Neural progenitor cell (in vitro differentiated cells): ENCODE measurements around the gene RNF220. TPM values are rescaled to one million over a fixed set of nuclear protein-coding genes. Genes with fewer than 3 reads are reported as not detected.

ENCODE experiments used
- DNase-seq: peaks from one replicate; pipeline ENCODE4 v3.0.0-alpha.2; 2016; ENCODE audit warnings: low spot score
- H2AFZ ChIP-seq: fragments of 200-600 bp; sonication (generic); replicated peaks from 2 replicates; pipeline ENCODE4 v1.6.1; 2016; ENCODE audit warnings: antibody characterized with exemption
- H3F3A ChIP-seq: fragments of 200-600 bp; sonication (generic); 2 replicates; pipeline ENCODE4 v1.6.1; 2016; ENCODE audit warnings: antibody characterized with exemption, low read depth
- H3K27ac ChIP-seq: fragments of 200-600 bp; sonication (generic); 2 replicates; pipeline ENCODE4 v1.5.1; 2016; ENCODE audit warnings: mild to moderate bottlenecking
- H3K27me3 ChIP-seq: fragments of 200-600 bp; sonication (generic); 2 replicates; pipeline ENCODE4 v1.6.1; 2016; ENCODE audit warnings: mild to moderate bottlenecking, moderate library complexity
- H3K36me3 ChIP-seq: fragments of 200-600 bp; sonication (generic); 2 replicates; pipeline ENCODE4 v1.5.1; 2016
- H3K4me1 ChIP-seq: fragments of 200-600 bp; sonication (generic); 2 replicates; pipeline ENCODE4 v1.6.1; 2016; ENCODE audit warnings: mixed run types
- H3K4me2 ChIP-seq: fragments of 200-600 bp; sonication (generic); 2 replicates; pipeline ENCODE4 v1.6.1; 2016
- H3K4me3 ChIP-seq: fragments of 200-600 bp; sonication (generic); 2 replicates; pipeline ENCODE4 v1.5.1; 2016
- H3K79me2 ChIP-seq: fragments of 200-600 bp; sonication (generic); 2 replicates; pipeline ENCODE4 v1.6.1; 2016; ENCODE audit warnings: low read depth
- H3K9ac ChIP-seq: fragments of 200-600 bp; sonication (generic); 2 replicates; pipeline ENCODE4 v1.6.1; 2016
- H3K9me3 ChIP-seq: fragments of 200-600 bp; sonication (generic); 2 replicates; pipeline ENCODE4 v1.5.1; 2016; ENCODE audit warnings: low read depth
- H4K20me1 ChIP-seq: fragments of 200-600 bp; sonication (generic); 2 replicates; pipeline ENCODE4 v1.6.1; 2016; ENCODE audit warnings: low read depth
- H3K27ac Mint-ChIP-seq: 3 replicates; pipeline ENCODE4 v1.8.0; 2021; ENCODE audit warnings: mixed read lengths
- H3K27me3 Mint-ChIP-seq: 2 replicates; pipeline ENCODE4 v1.8.0; 2022; ENCODE audit warnings: low read depth, mild to moderate bottlenecking, inconsistent platforms, moderate library complexity, mixed read lengths; ENCODE audit not compliant: insufficient read depth
- H3K36me3 Mint-ChIP-seq: 3 replicates; pipeline ENCODE4 v1.8.0; 2021; ENCODE audit warnings: mixed read lengths
- H3K4me1 Mint-ChIP-seq: 3 replicates; pipeline ENCODE4 v1.8.0; 2021; ENCODE audit warnings: mixed read lengths
- H3K4me3 Mint-ChIP-seq: 3 replicates; pipeline ENCODE4 v1.8.0; 2021; ENCODE audit warnings: mild to moderate bottlenecking, moderate library complexity, mixed read lengths
- H3K9me3 Mint-ChIP-seq: 3 replicates; pipeline ENCODE4 v1.8.0; 2020; ENCODE audit warnings: mixed read lengths
- EZH2 ChIP-seq: fragments of 200-600 bp; sonication (generic); IDR thresholded peaks from 2 replicates; pipeline ENCODE4 v1.6.1; 2017; ENCODE audit warnings: antibody characterized with exemption, mild to moderate bottlenecking, moderate library complexity
- EZH2phosphoT487 ChIP-seq: fragments of 200-600 bp; sonication (generic); IDR thresholded peaks from 2 replicates; pipeline ENCODE4 v1.6.1; 2017; ENCODE audit warnings: antibody characterized with exemption
- total RNA-seq: library from RNA; depleted of rRNA; stranded (reverse); fragments of >200 nt; gene quantifications from 2 replicates; pipeline ENCODE4 v1.2.3, GENCODE V29; 2015; ENCODE audit warnings: low replicate concordance
- TF ChIP-seq, protein P1 (sequence below): fragments of 200-600 bp; sonication (generic); IDR thresholded peaks from 2 replicates; pipeline ENCODE4 v1.5.1; 2017; ENCODE audit warnings: antibody characterized with exemption, mild to moderate bottlenecking

RNF220 gene
- 93.8 and 133 TPM in 2 replicates for total RNA-seq

DNA sequence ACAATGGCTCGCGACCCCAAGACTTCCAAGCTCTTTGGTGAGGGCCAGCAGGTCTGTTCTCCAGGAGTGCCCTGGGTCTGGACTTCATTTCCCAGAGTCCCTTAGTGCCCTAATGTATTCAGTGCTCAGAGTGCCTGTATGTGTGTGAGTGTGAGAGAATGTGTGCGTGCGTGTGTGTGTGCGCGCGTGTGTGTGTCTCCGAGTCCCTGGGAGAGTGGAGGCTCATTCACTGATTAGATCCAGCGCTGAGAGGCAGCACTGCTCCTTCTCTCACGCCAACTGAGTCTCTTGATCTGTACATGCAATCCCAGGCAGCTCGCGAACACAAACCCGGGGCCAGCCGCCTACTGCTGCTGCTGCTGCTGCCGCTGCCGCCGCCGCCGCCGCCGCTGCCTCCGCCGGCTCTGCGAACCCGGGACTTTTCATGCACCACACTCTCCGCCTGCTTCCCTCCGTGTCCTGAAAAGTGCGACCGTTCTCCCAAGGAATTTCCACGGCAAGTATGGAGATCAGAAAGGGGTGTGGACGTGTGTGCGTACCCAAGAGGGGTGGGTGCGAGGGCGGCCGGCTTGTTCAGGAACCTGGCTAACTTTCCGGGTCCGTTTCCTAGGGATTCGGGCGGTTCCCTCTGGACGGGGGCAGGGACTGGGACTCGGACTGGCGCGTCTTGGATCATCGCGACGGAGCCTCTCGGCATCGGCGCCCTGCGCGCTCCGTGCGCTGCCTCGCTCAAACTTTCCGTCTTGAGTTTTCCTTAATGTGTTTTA is at the start of gene RNF220:
TSS of gene RNF220 (plus strand) at position 225 of the 767 bp plus-strand sequence.
- peak; percentile 85 for DNase-seq
- H3K27me3 ChIP-seq, result peaks cover 100% of the 10 kb centered on the region

DNA sequence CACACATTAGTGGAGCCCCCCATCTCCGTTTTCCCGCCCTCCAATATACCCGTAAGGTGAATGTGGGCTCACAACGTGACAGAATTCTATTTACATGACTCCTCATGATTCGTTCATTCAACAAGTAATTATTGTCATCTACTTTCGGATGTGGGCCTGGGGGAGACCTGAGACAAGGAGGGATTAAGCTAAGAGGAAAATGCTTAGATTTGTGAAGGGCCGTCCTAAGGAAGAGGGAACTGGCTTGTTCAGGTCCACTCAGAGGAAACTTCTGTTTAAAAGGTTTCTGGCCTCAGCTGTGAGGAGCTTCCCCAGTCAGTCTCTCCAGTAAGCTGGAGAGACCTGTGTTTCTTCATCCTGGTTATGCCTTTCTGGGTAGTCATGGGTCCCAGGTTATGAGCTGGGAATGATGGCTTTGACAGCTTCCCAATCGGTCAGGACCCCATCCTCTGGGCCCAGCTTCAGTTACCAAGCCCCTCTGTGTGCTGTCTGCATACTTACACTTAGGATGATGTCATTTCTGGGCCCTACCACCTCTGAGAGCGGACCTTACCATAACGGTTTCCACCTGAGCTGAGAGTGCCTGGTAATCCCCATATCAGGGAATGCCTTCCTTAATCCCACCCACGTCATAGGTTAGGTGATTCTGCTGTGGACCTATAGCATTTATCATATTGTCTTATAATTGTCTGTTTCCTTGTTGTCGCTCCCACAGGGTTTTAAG is 49.3 kb upstream of the RNF220 start:
- H3K4me2 ChIP-seq, result peak overlapping the region; percentile 45

More for the DNA sequence above, at the start of gene RNF220:
- Histone ChIP-seq H3K9ac (no peak within 1 kb of the TSS), H3K27ac (no peak within 1 kb of the TSS), H3K4me2 (peak within 1 kb of the TSS; percentile 82), H3K36me3 (no peaks in the 10 kb centered on the region), H4K20me1 (peaks cover 43% of the 10 kb centered on the region), H3K79me2 (no peaks in the 10 kb centered on the region), H2AFZ (peak within 1 kb of the TSS; percentile 75), H3K9me3 (no peaks in the 10 kb centered on the region), H3K4me3 (peak within 1 kb of the TSS; percentile 52), H3F3A (peaks cover 41% of the 10 kb centered on the region), H3K4me1 (peaks cover 24% of the 10 kb centered on the region)
- Mint-ChIP-seq H3K9me3 (no peaks in the 10 kb centered on the region), H3K27me3 (peaks cover 31% of the 10 kb centered on the region), H3K36me3 (no peaks in the 10 kb centered on the region), H3K27ac (peak within 1 kb of the TSS; percentile 73), H3K4me3 (peak within 1 kb of the TSS; percentile 93), H3K4me1 (peaks cover 17% of the 10 kb centered on the region)
- no peak for TF ChIP-seq EZH2phosphoT487
- TF ChIP-seq, protein P1, sequence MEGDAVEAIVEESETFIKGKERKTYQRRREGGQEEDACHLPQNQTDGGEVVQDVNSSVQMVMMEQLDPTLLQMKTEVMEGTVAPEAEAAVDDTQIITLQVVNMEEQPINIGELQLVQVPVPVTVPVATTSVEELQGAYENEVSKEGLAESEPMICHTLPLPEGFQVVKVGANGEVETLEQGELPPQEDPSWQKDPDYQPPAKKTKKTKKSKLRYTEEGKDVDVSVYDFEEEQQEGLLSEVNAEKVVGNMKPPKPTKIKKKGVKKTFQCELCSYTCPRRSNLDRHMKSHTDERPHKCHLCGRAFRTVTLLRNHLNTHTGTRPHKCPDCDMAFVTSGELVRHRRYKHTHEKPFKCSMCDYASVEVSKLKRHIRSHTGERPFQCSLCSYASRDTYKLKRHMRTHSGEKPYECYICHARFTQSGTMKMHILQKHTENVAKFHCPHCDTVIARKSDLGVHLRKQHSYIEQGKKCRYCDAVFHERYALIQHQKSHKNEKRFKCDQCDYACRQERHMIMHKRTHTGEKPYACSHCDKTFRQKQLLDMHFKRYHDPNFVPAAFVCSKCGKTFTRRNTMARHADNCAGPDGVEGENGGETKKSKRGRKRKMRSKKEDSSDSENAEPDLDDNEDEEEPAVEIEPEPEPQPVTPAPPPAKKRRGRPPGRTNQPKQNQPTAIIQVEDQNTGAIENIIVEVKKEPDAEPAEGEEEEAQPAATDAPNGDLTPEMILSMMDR, result no peak
- TF ChIP-seq EZH2, result no peak

DNA sequence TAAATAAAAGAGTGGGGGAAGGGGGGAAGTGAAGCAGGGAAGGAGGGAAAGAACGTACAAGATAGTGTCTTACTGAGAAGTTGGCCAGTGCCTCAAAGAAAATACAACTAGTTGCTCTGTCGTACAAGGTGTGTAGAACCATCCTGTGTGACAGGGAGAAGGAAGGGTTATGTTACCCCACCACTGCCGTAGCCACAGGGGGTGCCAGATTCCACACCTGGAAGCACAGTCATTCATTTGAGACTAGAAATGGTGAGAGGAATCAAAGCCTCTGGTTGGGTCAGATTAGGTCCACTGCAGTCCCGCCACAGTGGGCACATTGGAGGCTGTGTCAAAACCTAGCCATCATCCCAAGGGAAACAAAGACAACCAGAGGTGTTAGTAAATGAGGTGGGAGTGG is 47.3 kb upstream of the RNF220 start:
- Histone ChIP-seq H3K27ac (no peak overlapping the region), H3K4me3 (no peak overlapping the region), H3K9me3 (no peaks in the 10 kb centered on the region), H4K20me1 (peaks cover 16% of the 10 kb centered on the region), H3K36me3 (no peaks in the 10 kb centered on the region), H3K27me3 (no peaks in the 10 kb centered on the region), H3K9ac (no peak overlapping the region), H3F3A (no peaks in the 10 kb centered on the region), H3K4me2 (no peak overlapping the region), H2AFZ (no peak overlapping the region), H3K79me2 (peaks cover 22% of the 10 kb centered on the region), H3K4me1 (peaks cover 11% of the 10 kb centered on the region)
- H3K9me3 Mint-ChIP-seq, result no peaks in the 10 kb centered on the region
- no peaks in the 10 kb centered on the region for H3K36me3 Mint-ChIP-seq
- H3K4me3 Mint-ChIP-seq, result no peak overlapping the region
- peaks cover 4% of the 10 kb centered on the region for H3K27me3 Mint-ChIP-seq
- H3K27ac Mint-ChIP-seq, result no peak overlapping the region
- H3K4me1 Mint-ChIP-seq, result peaks cover 28% of the 10 kb centered on the region
- DNase-seq, result no peak
- TF ChIP-seq, protein P1, result no peak
- TF ChIP-seq EZH2, result no peak
- TF ChIP-seq EZH2phosphoT487, result no peak

More for the DNA sequence above, 49.3 kb upstream of the RNF220 start:
- Histone ChIP-seq H3K27me3 (no peaks in the 10 kb centered on the region), H4K20me1 (peaks cover 35% of the 10 kb centered on the region), H3K4me3 (no peak overlapping the region), H2AFZ (peak overlapping the region; percentile 99), H3K4me1 (peaks cover 11% of the 10 kb centered on the region), H3K79me2 (peaks cover 34% of the 10 kb centered on the region), H3K27ac (no peak overlapping the region), H3K36me3 (no peaks in the 10 kb centered on the region), H3K9ac (no peak overlapping the region), H3K9me3 (no peaks in the 10 kb centered on the region), H3F3A (no peaks in the 10 kb centered on the region)
- H3K4me1 Mint-ChIP-seq, result peaks cover 35% of the 10 kb centered on the region
- H3K9me3 Mint-ChIP-seq, result no peaks in the 10 kb centered on the region
- H3K36me3 Mint-ChIP-seq, result peaks cover 4% of the 10 kb centered on the region
- DNase-seq, result no peak
- TF ChIP-seq, protein P1, result no peak
- TF ChIP-seq EZH2phosphoT487, result no peak
- H3K27ac Mint-ChIP-seq, result peak overlapping the region; percentile 46
- H3K27me3 Mint-ChIP-seq, result peaks cover 4% of the 10 kb centered on the region
- H3K4me3 Mint-ChIP-seq, result peak overlapping the region; percentile 94
